ENCODE results near the gene IRF5. TPM values are rescaled to one million over a fixed set of nuclear protein-coding genes. Genes with fewer than 3 reads are reported as not detected.

IRF5 gene
- total and polyA plus RNA-seq, 4 donors: 4.3 to 6.2 (median 4.5) TPM

DNA sequence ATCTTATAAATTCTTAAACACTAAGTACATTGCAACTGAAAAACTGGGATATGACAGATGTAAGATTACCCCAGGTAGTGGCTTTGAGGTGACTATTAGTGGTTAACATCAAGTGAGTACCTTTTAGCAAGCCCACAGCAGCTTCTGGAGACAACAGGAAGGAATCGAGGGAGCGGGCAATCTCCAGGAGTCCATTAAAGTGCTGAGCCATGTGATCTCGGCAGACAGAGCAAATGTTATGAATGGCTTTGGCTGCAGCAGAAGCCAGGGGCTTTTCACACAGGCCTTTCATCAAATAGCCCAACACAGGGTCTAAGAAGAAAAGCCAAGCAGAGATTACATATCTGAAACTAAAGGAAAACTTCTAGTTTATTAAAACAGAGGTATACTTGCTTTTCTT lies 48.9 kb downstream of the IRF5 start:
- Histone ChIP-seq H3K9ac (ENCODE audit: low read depth in 1 of 2, low read length in 2 of 2) (no peak overlapping the region), H3K27me3 (ENCODE audit: control insufficient read depth in 4 of 4, insufficient read depth in 4 of 4, low read length in 3 of 4) (no peaks in the 10 kb centered on the region), H3K4me1 (ENCODE audit: control insufficient read depth in 4 of 4, insufficient read depth in 4 of 4, low read length in 3 of 4) (no peaks in the 10 kb centered on the region), H3K9me3 (ENCODE audit: control insufficient read depth in 4 of 4, low read length in 3 of 4) (no peaks in the 10 kb centered on the region), H3K27ac (ENCODE audit: low read depth in 1 of 2, low read length in 2 of 2) (no peak overlapping the region), H3K4me3 (ENCODE audit: low read depth in 1 of 3, low read length in 3 of 3) (no peak overlapping the region), H3K36me3 (ENCODE audit: control insufficient read depth in 4 of 4, insufficient read depth in 3 of 4, low read depth in 1 of 4, low read length in 3 of 4) (peaks cover 5 to 51% (median 39%) of the 10 kb centered on the region in 4 donors)
- 89% methylated on average over 3 of the region's 3 CpGs for WGBS
- TF ChIP-seq SP1 (IDR thresholded peaks at IDR 0.05) (no peak), NR2F2 (IDR thresholded peaks at IDR 0.05) (no peak), HNF4A (conservative IDR thresholded peaks at IDR 0.05) (no peak), TAF1 (conservative IDR thresholded peaks at IDR 0.05) (no peak)
- no peak for DNase-seq (ENCODE audit: low spot score)

DNA sequence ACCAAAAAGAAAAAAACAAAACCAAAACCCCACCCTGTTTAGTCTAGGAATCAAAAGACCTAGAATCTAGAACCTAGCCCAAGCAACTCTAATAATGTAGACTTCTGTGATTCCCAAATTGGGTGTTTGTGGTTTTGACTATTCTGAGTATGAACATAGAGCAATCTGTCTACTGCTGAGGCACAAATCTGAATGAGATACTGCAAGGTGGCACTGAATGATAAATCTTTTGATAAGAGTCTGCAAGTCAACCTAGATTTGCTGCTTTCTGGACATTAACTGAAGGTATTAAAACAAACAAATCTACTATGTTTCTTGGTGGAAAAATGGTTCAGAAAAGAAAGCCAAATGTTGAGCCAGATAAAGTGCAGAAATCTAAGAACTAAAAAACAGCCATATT lies 50.6 kb downstream of the IRF5 start:
- H3K4me3 ChIP-seq (ENCODE audit: low read depth in 1 of 3, low read length in 3 of 3): no peak overlapping the region
- no peak for DNase-seq (ENCODE audit: low spot score)
- H3K36me3 ChIP-seq (ENCODE audit: control insufficient read depth in 4 of 4, insufficient read depth in 3 of 4, low read depth in 1 of 4, low read length in 3 of 4): peaks cover 7 to 45% (median 33%) of the 10 kb centered on the region in 4 donors
- TF ChIP-seq, protein P1, sequence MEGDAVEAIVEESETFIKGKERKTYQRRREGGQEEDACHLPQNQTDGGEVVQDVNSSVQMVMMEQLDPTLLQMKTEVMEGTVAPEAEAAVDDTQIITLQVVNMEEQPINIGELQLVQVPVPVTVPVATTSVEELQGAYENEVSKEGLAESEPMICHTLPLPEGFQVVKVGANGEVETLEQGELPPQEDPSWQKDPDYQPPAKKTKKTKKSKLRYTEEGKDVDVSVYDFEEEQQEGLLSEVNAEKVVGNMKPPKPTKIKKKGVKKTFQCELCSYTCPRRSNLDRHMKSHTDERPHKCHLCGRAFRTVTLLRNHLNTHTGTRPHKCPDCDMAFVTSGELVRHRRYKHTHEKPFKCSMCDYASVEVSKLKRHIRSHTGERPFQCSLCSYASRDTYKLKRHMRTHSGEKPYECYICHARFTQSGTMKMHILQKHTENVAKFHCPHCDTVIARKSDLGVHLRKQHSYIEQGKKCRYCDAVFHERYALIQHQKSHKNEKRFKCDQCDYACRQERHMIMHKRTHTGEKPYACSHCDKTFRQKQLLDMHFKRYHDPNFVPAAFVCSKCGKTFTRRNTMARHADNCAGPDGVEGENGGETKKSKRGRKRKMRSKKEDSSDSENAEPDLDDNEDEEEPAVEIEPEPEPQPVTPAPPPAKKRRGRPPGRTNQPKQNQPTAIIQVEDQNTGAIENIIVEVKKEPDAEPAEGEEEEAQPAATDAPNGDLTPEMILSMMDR (IDR thresholded peaks at IDR 0.05; ENCODE audit: low read depth, low read length, missing input control): no peak
- TF ChIP-seq EGR1 (IDR thresholded peaks at IDR 0.05; ENCODE audit: low read depth in 2 of 2) (no peak), HNF4G (IDR thresholded peaks at IDR 0.05) (no peak), RXRA (IDR thresholded peaks at IDR 0.05) (no peak)
- TF ChIP-seq, protein P2, sequence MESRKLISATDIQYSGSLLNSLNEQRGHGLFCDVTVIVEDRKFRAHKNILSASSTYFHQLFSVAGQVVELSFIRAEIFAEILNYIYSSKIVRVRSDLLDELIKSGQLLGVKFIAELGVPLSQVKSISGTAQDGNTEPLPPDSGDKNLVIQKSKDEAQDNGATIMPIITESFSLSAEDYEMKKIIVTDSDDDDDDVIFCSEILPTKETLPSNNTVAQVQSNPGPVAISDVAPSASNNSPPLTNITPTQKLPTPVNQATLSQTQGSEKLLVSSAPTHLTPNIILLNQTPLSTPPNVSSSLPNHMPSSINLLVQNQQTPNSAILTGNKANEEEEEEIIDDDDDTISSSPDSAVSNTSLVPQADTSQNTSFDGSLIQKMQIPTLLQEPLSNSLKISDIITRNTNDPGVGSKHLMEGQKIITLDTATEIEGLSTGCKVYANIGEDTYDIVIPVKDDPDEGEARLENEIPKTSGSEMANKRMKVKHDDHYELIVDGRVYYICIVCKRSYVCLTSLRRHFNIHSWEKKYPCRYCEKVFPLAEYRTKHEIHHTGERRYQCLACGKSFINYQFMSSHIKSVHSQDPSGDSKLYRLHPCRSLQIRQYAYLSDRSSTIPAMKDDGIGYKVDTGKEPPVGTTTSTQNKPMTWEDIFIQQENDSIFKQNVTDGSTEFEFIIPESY (IDR thresholded peaks at IDR 0.05): no peak
- H3K9ac ChIP-seq (ENCODE audit: low read depth in 1 of 2, low read length in 2 of 2): no peak overlapping the region
- no peaks in the 10 kb centered on the region for H3K27me3 ChIP-seq (ENCODE audit: control insufficient read depth in 4 of 4, insufficient read depth in 4 of 4, low read length in 3 of 4)
- H3K9me3 ChIP-seq (ENCODE audit: control insufficient read depth in 4 of 4, low read length in 3 of 4): no peaks in the 10 kb centered on the region
- no peak overlapping the region for H3K27ac ChIP-seq (ENCODE audit: low read depth in 1 of 2, low read length in 2 of 2)
- H3K4me1 ChIP-seq (ENCODE audit: control insufficient read depth in 4 of 4, insufficient read depth in 4 of 4, low read length in 3 of 4): no peaks in the 10 kb centered on the region

DNA sequence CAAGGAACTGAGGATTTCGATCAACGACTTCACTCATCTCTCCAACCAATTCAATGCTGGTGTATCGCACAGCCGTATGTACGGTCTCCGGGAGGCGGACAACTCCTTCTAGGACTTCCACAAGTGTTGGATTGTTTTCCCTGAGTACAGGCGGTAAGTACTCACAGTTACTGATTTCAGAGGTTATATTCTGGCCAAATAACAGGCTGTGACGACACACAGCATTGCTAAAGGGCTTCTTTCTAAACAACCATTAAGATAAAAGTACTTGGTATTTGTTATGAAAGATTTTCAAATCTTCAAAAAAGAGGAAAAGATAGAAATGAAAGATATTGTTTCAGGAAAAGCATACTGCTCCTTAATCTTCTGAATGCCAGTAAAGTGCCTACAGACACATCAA lies 52.2 kb downstream of the IRF5 start:
- H3K4me1 ChIP-seq (ENCODE audit: control insufficient read depth in 4 of 4, insufficient read depth in 4 of 4, low read length in 3 of 4): no peaks in the 10 kb centered on the region
- H3K36me3 ChIP-seq (ENCODE audit: control insufficient read depth in 4 of 4, insufficient read depth in 3 of 4, low read depth in 1 of 4, low read length in 3 of 4): peaks cover 8 to 52% (median 28%) of the 10 kb centered on the region in 4 donors
- H3K9ac ChIP-seq (ENCODE audit: low read depth in 1 of 2, low read length in 2 of 2): no peak overlapping the region
- no peak overlapping the region for H3K27ac ChIP-seq (ENCODE audit: low read depth in 1 of 2, low read length in 2 of 2)
- no peak for DNase-seq (ENCODE audit: low spot score)
- no peaks in the 10 kb centered on the region for H3K27me3 ChIP-seq (ENCODE audit: control insufficient read depth in 4 of 4, insufficient read depth in 4 of 4, low read length in 3 of 4)
- no peaks in the 10 kb centered on the region for H3K9me3 ChIP-seq (ENCODE audit: control insufficient read depth in 4 of 4, low read length in 3 of 4)
- H3K4me3 ChIP-seq (ENCODE audit: low read depth in 1 of 3, low read length in 3 of 3): no peak overlapping the region
- 85% methylated on average over 9 of the region's 9 CpGs for WGBS
- no peak for TF ChIP-seq JUND (IDR thresholded peaks at IDR 0.05)
- no peak for TF ChIP-seq FOXA1 (IDR thresholded peaks at IDR 0.05)
- TF ChIP-seq, protein P3, sequence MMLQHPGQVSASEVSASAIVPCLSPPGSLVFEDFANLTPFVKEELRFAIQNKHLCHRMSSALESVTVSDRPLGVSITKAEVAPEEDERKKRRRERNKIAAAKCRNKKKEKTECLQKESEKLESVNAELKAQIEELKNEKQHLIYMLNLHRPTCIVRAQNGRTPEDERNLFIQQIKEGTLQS (IDR thresholded peaks at IDR 0.05): no peak
- no peak for TF ChIP-seq HNF4G (IDR thresholded peaks at IDR 0.05)
- TF ChIP-seq, protein P4, sequence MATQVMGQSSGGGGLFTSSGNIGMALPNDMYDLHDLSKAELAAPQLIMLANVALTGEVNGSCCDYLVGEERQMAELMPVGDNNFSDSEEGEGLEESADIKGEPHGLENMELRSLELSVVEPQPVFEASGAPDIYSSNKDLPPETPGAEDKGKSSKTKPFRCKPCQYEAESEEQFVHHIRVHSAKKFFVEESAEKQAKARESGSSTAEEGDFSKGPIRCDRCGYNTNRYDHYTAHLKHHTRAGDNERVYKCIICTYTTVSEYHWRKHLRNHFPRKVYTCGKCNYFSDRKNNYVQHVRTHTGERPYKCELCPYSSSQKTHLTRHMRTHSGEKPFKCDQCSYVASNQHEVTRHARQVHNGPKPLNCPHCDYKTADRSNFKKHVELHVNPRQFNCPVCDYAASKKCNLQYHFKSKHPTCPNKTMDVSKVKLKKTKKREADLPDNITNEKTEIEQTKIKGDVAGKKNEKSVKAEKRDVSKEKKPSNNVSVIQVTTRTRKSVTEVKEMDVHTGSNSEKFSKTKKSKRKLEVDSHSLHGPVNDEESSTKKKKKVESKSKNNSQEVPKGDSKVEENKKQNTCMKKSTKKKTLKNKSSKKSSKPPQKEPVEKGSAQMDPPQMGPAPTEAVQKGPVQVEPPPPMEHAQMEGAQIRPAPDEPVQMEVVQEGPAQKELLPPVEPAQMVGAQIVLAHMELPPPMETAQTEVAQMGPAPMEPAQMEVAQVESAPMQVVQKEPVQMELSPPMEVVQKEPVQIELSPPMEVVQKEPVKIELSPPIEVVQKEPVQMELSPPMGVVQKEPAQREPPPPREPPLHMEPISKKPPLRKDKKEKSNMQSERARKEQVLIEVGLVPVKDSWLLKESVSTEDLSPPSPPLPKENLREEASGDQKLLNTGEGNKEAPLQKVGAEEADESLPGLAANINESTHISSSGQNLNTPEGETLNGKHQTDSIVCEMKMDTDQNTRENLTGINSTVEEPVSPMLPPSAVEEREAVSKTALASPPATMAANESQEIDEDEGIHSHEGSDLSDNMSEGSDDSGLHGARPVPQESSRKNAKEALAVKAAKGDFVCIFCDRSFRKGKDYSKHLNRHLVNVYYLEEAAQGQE (IDR thresholded peaks at IDR 0.05): no peak
- no peak for TF ChIP-seq RAD21 (IDR thresholded peaks at IDR 0.05)
- no peak for TF ChIP-seq HNF4A (conservative IDR thresholded peaks at IDR 0.05)
- TF ChIP-seq, protein P1 (IDR thresholded peaks at IDR 0.05; ENCODE audit: low read depth, low read length, missing input control): no peak
- TF ChIP-seq SP1 (IDR thresholded peaks at IDR 0.05): no peak
- no peak for TF ChIP-seq TAF1 (conservative IDR thresholded peaks at IDR 0.05)
- TF ChIP-seq EGR1 (IDR thresholded peaks at IDR 0.05; ENCODE audit: low read depth in 2 of 2): no peak
- no peak for TF ChIP-seq FOXA2 (IDR thresholded peaks at IDR 0.05)
- TF ChIP-seq, protein P2 (IDR thresholded peaks at IDR 0.05): no peak
- no peak for TF ChIP-seq GABPA (IDR thresholded peaks at IDR 0.05 in 1 of 2, conservative IDR thresholded peaks at IDR 0.05 in 1 of 2)

Data from liver (tissue), 9 donors.